ENCODE data around the gene NPLOC4. TPM values are rescaled to one million over a fixed set of nuclear protein-coding genes. Genes with fewer than 3 reads are reported as not detected.

The NPLOC4 gene
- total and polyA plus RNA-seq, 2 donors (not counting 1 experiment from before 2014, with no cell fraction given): 51.0 to 62.5 TPM

GRCh38 chr17:81551458-81552243 is 85.3 kb downstream of the NPLOC4 start:
- TF ChIP-seq EZH2 (IDR thresholded peaks at IDR 0.05; ENCODE audit: low read length, missing control alignments): no peak
- TF ChIP-seq CTCF (conservative IDR thresholded peaks at IDR 0.05 in 1 of 2, IDR thresholded peaks at IDR 0.05 in 1 of 2; ENCODE audit: low read depth in 1 of 2, low read length in 2 of 2): no peak

GRCh38 chr17:81550830-81551457 is 86.0 kb downstream of the NPLOC4 start:
- H2AFZ ChIP-seq (ENCODE audit: low read length): no peak overlapping the region
- no peaks in the 10 kb centered on the region for H3K9me3 ChIP-seq (ENCODE audit: control insufficient read depth, insufficient read depth, low read depth, low read length)
- H3K36me3 ChIP-seq (ENCODE audit: control insufficient read depth, insufficient read depth, low read length): peaks cover 21% of the 10 kb centered on the region
- H3K4me2 ChIP-seq (ENCODE audit: extremely low read depth, insufficient read depth, low read length): peak overlapping the region; percentile 89
- peak overlapping the region; percentile 55 to 95 (median 90) for H3K4me3 ChIP-seq (replicated peaks in 1 of 4; ENCODE audit: control extremely low read depth in 1 of 4, insufficient read depth in 1 of 4, low read depth in 3 of 4, low read length in 4 of 4)
- peaks cover 19% of the 10 kb centered on the region for H3K4me1 ChIP-seq (ENCODE audit: control insufficient read depth, extremely low read depth, insufficient read depth, low read length)
- no peaks in the 10 kb centered on the region for H3K27me3 ChIP-seq (ENCODE audit: control insufficient read depth, insufficient read depth, low read length)
- no peak for TF ChIP-seq CTCF (conservative IDR thresholded peaks at IDR 0.05 in 1 of 2, IDR thresholded peaks at IDR 0.05 in 1 of 2; ENCODE audit: low read depth in 1 of 2, low read length in 2 of 2)
- TF ChIP-seq EZH2 (IDR thresholded peaks at IDR 0.05; ENCODE audit: low read length, missing control alignments): no peak
- peak overlapping the region; percentile 77 for H3K9ac ChIP-seq (ENCODE audit: insufficient read depth, low read length)
- H4K20me1 ChIP-seq (ENCODE audit: control insufficient read depth, extremely low read depth, insufficient read depth, low read length): no peaks in the 10 kb centered on the region
- H3K79me2 ChIP-seq (ENCODE audit: control insufficient read depth, insufficient read depth, low read length): peaks cover 24% of the 10 kb centered on the region
- no peak overlapping the region for H3K27ac ChIP-seq (ENCODE audit: insufficient read depth, low read length)
- DNase-seq (ENCODE audit: low read depth in 2 of 2): no peak

More at GRCh38 chr17:81551458-81552243, 85.3 kb downstream of the NPLOC4 start:
- H3K9me3 ChIP-seq (ENCODE audit: control insufficient read depth, insufficient read depth, low read depth, low read length): no peaks in the 10 kb centered on the region
- H2AFZ ChIP-seq (ENCODE audit: low read length): peak overlapping the region; percentile 54
- H3K27me3 ChIP-seq (ENCODE audit: control insufficient read depth, insufficient read depth, low read length): no peaks in the 10 kb centered on the region
- DNase-seq (ENCODE audit: low read depth in 2 of 2): no peak
- no peaks in the 10 kb centered on the region for H4K20me1 ChIP-seq (ENCODE audit: control insufficient read depth, extremely low read depth, insufficient read depth, low read length)
- peak overlapping the region; percentile 59 for H3K27ac ChIP-seq (ENCODE audit: insufficient read depth, low read length)
- H3K4me3 ChIP-seq (replicated peaks in 1 of 4; ENCODE audit: control extremely low read depth in 1 of 4, insufficient read depth in 1 of 4, low read depth in 3 of 4, low read length in 4 of 4): peak overlapping the region; percentile 55 to 95 (median 90)
- H3K4me2 ChIP-seq (ENCODE audit: extremely low read depth, insufficient read depth, low read length): peak overlapping the region; percentile 89
- H3K4me1 ChIP-seq (ENCODE audit: control insufficient read depth, extremely low read depth, insufficient read depth, low read length): peaks cover 26% of the 10 kb centered on the region
- peak overlapping the region; percentile 77 for H3K9ac ChIP-seq (ENCODE audit: insufficient read depth, low read length)
- H3K36me3 ChIP-seq (ENCODE audit: control insufficient read depth, insufficient read depth, low read length): peaks cover 21% of the 10 kb centered on the region
- peaks cover 24% of the 10 kb centered on the region for H3K79me2 ChIP-seq (ENCODE audit: control insufficient read depth, insufficient read depth, low read length)

- Histone ChIP-seq H3K4me2 (ENCODE audit: extremely low read depth, insufficient read depth, low read length) (no peak overlapping the region), H3K27ac (ENCODE audit: insufficient read depth, low read length) (no peak overlapping the region), H3K27me3 (ENCODE audit: control insufficient read depth, insufficient read depth, low read length) (no peaks in the 10 kb centered on the region), H3K4me1 (ENCODE audit: control insufficient read depth, extremely low read depth, insufficient read depth, low read length) (peaks cover 16% of the 10 kb centered on the region), H3K9me3 (ENCODE audit: control insufficient read depth, insufficient read depth, low read depth, low read length) (no peaks in the 10 kb centered on the region), H3K36me3 (ENCODE audit: control insufficient read depth, insufficient read depth, low read length) (peaks cover 22% of the 10 kb centered on the region), H3K4me3 (replicated peaks in 1 of 4; ENCODE audit: control extremely low read depth in 1 of 4, insufficient read depth in 1 of 4, low read depth in 3 of 4, low read length in 4 of 4) (no peak overlapping the region), H2AFZ (ENCODE audit: low read length) (no peak overlapping the region), H3K9ac (ENCODE audit: insufficient read depth, low read length) (no peak overlapping the region), H4K20me1 (ENCODE audit: control insufficient read depth, extremely low read depth, insufficient read depth, low read length) (no peaks in the 10 kb centered on the region), H3K79me2 (ENCODE audit: control insufficient read depth, insufficient read depth, low read length) (peaks cover 24% of the 10 kb centered on the region)
- no peak for TF ChIP-seq CTCF (conservative IDR thresholded peaks at IDR 0.05 in 1 of 2, IDR thresholded peaks at IDR 0.05 in 1 of 2; ENCODE audit: low read depth in 1 of 2, low read length in 2 of 2)
- no peak for TF ChIP-seq EZH2 (IDR thresholded peaks at IDR 0.05; ENCODE audit: low read length, missing control alignments)
- DNase-seq (ENCODE audit: low read depth in 2 of 2): no peak
Observed at GRCh38 chr17:81550285-81550684, 86.6 kb downstream of the NPLOC4 start.

Measured in fibroblast of lung (primary cell).